ENCODE measurements around the gene SIPA1L2.

SIPA1L2 gene

GRCh38 chr1:232650418-232650817 lies 20.5 kb upstream of the SIPA1L2 start:
- DNase-seq (ENCODE audit: insufficient read length, low spot score) (no peak), FAIRE-seq (no peak)

- DNase-seq (ENCODE audit: insufficient read length, low spot score) (no peak), FAIRE-seq (no peak)
These were observed 18.4 kb upstream of the SIPA1L2 start for GRCh38 chr1:232648316-232648715.

DNA sequence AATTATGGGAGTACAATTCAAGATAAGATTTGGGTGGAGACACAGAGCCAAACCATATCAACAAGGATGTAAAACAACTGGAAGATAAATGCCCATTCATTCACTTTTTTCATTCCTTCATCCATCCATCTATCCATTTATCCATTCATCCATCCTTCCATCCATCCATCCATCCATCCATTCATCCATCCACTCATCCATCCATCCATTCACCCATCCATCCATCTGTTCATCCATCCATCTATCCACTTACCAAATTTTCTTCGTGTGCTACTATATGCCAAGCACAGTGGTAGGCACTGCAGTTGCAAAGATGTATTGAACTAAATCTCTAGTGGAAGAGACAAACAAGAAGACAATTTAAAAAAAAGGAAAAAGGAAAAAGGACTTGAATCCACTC lies 14.3 kb upstream of the SIPA1L2 start:
- DNase-seq (ENCODE audit: insufficient read length, low spot score) (no peak), FAIRE-seq (no peak)

- FAIRE-seq (no peak), DNase-seq (ENCODE audit: insufficient read length, low spot score) (no peak)
These were observed 13.3 kb upstream of the SIPA1L2 start for GRCh38 chr1:232643251-232643650.

GRCh38 chr1:232641507-232641906 lies 11.6 kb upstream of the SIPA1L2 start:
- DNase-seq (ENCODE audit: insufficient read length, low spot score) (no peak), FAIRE-seq (no peak)

GRCh38 chr1:232636799-232637198 lies 6.9 kb upstream of the SIPA1L2 start:
- DNase-seq (ENCODE audit: insufficient read length, low spot score) (no peak), FAIRE-seq (no peak)

DNA sequence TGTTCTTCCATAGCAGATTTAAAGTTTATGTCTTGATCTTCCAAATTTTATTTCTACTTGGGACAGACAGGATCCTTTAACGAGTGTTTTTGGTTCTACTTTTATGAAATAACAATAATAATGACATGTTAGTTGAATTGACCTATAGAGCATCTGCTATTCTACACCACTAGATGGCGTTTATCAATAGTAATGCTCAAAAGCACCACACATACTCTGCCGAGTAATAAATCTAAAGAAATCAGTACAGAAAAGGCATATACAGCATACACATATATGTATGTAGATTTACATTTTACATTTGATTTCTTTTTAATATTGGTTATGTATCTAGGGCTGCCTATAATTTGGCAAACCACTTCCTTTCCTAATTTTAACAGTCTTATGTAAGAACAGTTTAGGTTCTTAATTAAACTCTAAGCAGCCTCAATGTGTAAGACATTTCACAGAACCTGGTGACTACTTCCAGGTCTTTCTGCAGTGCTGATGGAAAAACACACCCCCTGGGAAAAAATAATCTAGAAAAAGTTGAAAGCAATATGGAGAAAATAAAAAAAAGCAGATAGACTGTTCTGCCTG lies 5.9 kb upstream of the SIPA1L2 start:
- DNase-seq (ENCODE audit: insufficient read length, low spot score) (no peak), FAIRE-seq (peak; percentile 84)

- no peak for FAIRE-seq
These were observed 5.3 kb upstream of the SIPA1L2 start for GRCh38 chr1:232635279-232635678.

GRCh38 chr1:232634096-232634495 lies 4.2 kb upstream of the SIPA1L2 start:
- FAIRE-seq = no peak
- no peak for DNase-seq (ENCODE audit: insufficient read length, low spot score)

More at GRCh38 chr1:232635279-232635678, 5.3 kb upstream of the SIPA1L2 start:
- no peak for DNase-seq (ENCODE audit: insufficient read length, low spot score)

- FAIRE-seq = no peak
- no peak for DNase-seq (ENCODE audit: insufficient read length, low spot score)
These were observed 912 bp upstream of the SIPA1L2 start for GRCh38 chr1:232630894-232631195.

- no peak for DNase-seq (ENCODE audit: insufficient read length, low spot score)
These were observed 485 bp downstream of the SIPA1L2 start for GRCh38 chr1:232629250-232630046.

GRCh38 chr1:232628335-232629249 lies 1.3 kb downstream of the SIPA1L2 start:
- DNase-seq (ENCODE audit: insufficient read length, low spot score) = no peak
- FAIRE-seq = peak; percentile 31

More at GRCh38 chr1:232629250-232630046, 485 bp downstream of the SIPA1L2 start:
- FAIRE-seq = no peak

DNA sequence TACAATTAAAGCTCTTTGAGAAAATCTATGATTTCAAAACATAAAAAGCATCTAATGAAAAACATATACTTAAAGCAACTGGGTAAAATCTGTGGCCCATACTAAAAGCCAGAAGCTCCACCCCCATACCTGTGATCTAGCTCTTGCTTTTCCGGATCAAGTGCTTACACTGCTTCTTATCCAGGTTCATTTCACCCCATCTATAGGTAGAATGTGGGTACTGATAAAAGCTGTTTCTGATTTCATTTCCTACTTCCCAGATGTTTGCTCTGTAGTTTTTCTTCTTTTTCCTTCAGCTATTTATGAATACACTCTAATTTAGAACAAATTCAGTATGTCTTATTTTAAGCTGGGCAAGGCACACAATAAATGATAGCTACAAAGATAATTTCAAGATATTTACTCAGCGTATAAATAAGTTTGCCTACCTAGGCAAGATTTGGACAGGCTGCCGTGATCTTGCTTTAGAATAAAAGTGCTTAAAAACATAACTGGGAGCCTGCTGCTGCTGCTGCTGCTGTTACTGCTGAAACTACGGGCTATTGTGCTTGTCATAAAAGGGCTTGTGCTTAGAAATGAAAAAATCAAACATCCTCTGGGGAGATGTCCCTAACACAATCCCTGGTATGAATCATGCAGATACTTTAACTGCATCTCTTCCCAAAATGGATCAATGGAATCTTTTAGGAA lies 2.1 kb downstream of the SIPA1L2 start:
- DNase-seq (ENCODE audit: insufficient read length, low spot score) (no peak), FAIRE-seq (no peak)

- no peak for DNase-seq (ENCODE audit: insufficient read length, low spot score)
- FAIRE-seq = no peak
These were observed 2.8 kb downstream of the SIPA1L2 start for GRCh38 chr1:232627171-232627570.

GRCh38 chr1:232626452-232626851 lies 3.5 kb downstream of the SIPA1L2 start:
- FAIRE-seq = no peak
- no peak for DNase-seq (ENCODE audit: insufficient read length, low spot score)

DNA sequence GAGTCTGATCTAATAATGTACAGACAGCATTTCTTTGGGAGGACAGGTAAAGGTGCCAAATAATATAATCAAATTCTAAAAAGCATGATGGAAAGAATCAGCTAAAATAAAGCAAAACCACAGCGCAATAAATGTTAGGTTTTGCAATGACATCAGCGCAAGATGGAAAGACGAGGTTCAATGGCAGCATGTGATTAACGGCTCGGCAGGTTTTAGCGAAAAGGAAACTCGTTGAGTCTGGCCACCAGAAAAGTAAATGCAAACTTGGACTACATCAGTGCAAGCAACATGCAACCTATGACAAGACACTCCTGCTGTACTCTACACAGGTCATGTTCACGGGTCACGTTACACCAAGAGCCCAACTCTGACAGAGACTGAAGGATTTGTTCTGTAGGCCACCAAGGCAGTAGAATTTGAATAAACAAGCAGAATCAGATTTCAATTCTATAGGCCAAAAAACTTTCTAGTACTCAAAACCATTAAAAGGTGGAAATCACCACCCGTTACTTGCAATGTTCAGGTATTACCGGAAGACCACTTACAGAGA lies 4.5 kb downstream of the SIPA1L2 start:
- FAIRE-seq = no peak

DNA sequence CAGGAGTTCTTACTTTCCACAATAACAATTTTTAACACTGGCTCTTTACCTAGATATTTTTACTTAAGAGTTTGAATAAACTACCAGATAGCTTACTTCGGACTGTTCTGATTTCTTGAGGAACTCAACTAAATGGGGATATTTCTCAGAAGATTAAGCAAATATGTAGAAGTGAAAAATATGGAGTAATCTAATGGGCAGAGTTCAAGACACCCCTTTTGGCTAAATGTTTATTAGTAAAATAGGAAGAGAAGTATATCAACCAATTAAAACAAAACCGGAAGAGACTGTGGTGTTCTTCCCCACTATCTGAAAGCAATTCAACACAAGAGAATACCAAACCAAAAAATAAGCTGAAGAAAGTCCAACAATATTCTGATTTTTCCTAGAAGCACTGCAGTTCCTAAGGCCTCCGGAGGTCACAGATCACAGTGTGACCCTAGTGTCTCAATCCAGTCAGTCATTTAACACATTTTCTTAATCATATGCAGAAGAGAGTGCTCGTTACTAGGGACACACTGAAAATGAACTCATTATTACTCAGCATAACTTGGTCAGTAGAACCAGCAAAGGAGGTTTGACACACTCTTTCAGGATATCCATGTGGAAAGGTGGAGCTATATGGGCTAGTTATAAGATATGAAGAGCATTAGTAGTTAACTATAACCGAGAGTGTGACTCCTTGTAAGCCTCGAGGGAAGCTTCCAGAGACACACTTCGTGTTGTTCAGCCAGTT lies 5.2 kb downstream of the SIPA1L2 start:
- DNase-seq (ENCODE audit: insufficient read length, low spot score) = no peak
- no peak for FAIRE-seq

More for the DNA sequence above, 4.5 kb downstream of the SIPA1L2 start:
- DNase-seq (ENCODE audit: insufficient read length, low spot score) = no peak

DNA sequence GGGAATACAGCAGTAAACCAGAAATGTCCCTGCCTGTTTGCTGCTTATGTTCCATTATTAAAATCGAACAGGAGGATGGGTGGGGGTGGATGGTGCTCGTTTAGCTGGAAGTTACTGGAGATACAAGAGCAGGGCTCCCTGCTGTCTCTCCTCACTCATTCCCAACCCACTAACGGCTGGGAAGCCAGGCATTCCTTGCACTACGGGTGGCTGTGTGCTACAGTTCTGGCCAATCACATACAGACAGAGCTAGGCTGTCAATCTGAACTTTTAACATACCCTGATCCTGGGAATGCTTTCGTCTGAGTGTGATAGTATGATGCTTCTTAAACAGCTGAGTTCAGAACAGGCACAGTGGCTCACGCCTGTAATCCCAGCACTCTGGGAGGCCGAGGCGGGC lies 7.0 kb downstream of the SIPA1L2 start:
- FAIRE-seq = no peak
- no peak for DNase-seq (ENCODE audit: insufficient read length, low spot score)

DNA sequence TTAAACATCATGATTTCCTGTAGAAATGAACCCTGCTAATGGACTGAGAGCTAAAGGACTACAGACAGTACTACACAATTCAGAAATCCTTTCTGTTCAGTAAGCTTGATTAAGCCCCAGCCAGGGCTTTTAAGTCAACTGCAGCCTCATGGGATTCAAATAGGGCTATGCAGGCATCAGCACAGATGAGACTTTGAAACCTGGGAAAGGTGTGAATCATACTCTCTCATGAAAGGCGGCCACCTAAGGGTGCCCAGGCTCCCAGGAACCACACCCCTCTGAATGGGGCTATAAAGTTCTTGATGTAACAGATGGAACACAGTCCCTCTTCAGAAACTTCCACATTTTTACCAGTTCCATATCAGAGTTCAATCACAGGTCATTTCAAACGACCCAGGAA lies 7.6 kb downstream of the SIPA1L2 start:
- FAIRE-seq (no peak), DNase-seq (ENCODE audit: insufficient read length, low spot score) (no peak)

DNA sequence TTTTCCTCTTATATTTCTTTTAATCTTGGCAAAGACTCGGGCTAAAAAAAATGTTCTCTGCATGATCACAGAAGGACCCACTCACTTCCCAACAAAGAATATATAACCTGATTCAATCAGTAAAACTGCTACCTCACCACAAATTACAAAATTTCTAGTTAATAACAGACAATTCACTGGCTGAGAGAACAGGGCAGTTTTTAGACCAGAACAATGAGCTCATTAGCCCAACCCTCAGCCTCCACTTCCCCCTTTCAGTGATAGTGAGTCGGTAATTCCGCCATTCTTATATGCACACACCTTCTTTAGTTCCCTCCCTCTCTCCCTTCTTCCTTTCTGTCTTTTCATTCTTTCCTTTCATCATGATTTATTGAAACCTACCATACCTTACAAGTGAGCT lies 8.9 kb downstream of the SIPA1L2 start:
- FAIRE-seq (no peak), DNase-seq (ENCODE audit: insufficient read length, low spot score) (no peak)

All from GM19239 (cell line).